ENCODE data around the gene IAH1. TPM values are rescaled to one million over a fixed set of nuclear protein-coding genes. Genes with fewer than 3 reads are reported as not detected.

Gene IAH1
- total and polyA plus RNA-seq, 2 donors from 2014 or later = 52.7 to 97.0 TPM

DNA sequence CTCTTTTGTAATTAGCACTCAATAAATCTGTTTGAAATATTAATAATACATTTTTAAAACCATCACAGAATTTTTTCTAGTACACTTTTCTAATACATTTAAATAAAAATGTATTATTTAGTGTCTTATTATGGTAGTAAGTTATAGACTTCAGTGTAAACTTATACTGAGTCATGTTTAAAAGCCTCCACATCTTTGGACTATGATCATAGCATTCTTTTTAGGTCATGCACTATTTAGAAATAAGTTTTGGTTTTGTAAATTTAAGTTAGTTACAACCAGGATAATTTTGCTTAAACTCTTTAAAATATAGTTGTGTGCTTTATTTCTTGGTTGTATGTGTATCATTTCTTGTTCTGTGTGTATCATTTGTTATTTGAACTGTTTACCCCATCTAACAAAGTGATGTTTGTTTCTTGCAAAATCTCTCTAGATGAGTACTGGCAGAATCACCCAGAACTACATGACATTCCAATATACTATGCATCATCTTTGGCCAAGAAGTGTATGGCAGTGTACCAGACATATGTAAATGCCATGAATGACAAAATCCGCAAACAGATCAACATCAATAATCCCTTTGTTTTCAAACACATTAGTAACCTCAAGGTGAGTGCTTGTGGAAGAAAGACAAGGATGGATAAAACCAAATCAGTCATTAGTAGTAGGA lies 34.2 kb upstream of the IAH1 start:
- no peak overlapping the region for H3K9ac ChIP-seq (ENCODE audit: low read length in 3 of 3)
- DNase-seq = no peak

DNA sequence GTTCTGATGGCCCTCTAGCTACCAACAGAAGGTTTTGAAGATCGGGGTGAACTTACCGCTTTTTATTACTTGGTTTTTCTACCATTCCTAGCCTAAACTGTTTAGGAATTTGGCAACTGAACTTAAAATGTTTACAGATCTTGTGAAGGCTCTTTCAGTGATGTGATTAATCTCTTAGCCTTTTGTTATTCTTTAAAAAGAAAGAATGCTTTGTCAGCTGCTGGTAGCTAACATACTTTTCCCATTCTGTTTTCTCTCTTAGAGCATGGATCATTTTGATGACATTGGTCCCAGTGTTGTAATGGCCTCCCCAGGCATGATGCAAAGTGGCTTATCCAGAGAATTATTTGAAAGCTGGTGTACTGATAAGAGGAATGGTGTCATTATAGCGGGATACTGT lies 32.8 kb upstream of the IAH1 start:
- H3K4me3 ChIP-seq (ENCODE audit: low read length in 3 of 3) = no peak overlapping the region
- DNase-seq (no peak), FAIRE-seq (no peak)
- peaks cover 17 to 42% (median 17%) of the 10 kb centered on the region in 3 donors for H3K36me3 ChIP-seq (ENCODE audit: control insufficient read depth in 2 of 3, insufficient read depth in 3 of 3, low read length in 3 of 3)
- intact Hi-C loops (cut with DNase I) = no loop called here
- H3K4me1 ChIP-seq (ENCODE audit: control insufficient read depth in 2 of 3, insufficient read depth in 2 of 3, low read depth in 1 of 3, low read length in 3 of 3) = no peaks in the 10 kb centered on the region
- TF ChIP-seq, protein P1, sequence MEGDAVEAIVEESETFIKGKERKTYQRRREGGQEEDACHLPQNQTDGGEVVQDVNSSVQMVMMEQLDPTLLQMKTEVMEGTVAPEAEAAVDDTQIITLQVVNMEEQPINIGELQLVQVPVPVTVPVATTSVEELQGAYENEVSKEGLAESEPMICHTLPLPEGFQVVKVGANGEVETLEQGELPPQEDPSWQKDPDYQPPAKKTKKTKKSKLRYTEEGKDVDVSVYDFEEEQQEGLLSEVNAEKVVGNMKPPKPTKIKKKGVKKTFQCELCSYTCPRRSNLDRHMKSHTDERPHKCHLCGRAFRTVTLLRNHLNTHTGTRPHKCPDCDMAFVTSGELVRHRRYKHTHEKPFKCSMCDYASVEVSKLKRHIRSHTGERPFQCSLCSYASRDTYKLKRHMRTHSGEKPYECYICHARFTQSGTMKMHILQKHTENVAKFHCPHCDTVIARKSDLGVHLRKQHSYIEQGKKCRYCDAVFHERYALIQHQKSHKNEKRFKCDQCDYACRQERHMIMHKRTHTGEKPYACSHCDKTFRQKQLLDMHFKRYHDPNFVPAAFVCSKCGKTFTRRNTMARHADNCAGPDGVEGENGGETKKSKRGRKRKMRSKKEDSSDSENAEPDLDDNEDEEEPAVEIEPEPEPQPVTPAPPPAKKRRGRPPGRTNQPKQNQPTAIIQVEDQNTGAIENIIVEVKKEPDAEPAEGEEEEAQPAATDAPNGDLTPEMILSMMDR (IDR thresholded peaks at IDR 0.05; ENCODE audit: borderline replicate concordance, extremely low read depth, insufficient read depth) = no peak
- H3K27me3 ChIP-seq (ENCODE audit: control insufficient read depth, insufficient read depth, low read length) = no peaks in the 10 kb centered on the region
- H3K9ac ChIP-seq (ENCODE audit: low read length in 3 of 3) = no peak overlapping the region
- H3K9me3 ChIP-seq (ENCODE audit: control insufficient read depth in 2 of 3, insufficient read depth in 1 of 3, low read length in 3 of 3) = no peaks in the 10 kb centered on the region
- no peak overlapping the region for H3K27ac ChIP-seq (ENCODE audit: low read depth in 2 of 2, low read length in 2 of 2)

More for the DNA sequence above, 34.2 kb upstream of the IAH1 start:
- no peak for FAIRE-seq
- TF ChIP-seq, protein P1 (IDR thresholded peaks at IDR 0.05; ENCODE audit: borderline replicate concordance, extremely low read depth, insufficient read depth) = no peak
- no peaks in the 10 kb centered on the region for H3K4me1 ChIP-seq (ENCODE audit: control insufficient read depth in 2 of 3, insufficient read depth in 2 of 3, low read depth in 1 of 3, low read length in 3 of 3)
- no peak overlapping the region for H3K27ac ChIP-seq (ENCODE audit: low read depth in 2 of 2, low read length in 2 of 2)
- H3K4me3 ChIP-seq (ENCODE audit: low read length in 3 of 3) = no peak overlapping the region
- no peaks in the 10 kb centered on the region for H3K27me3 ChIP-seq (ENCODE audit: control insufficient read depth, insufficient read depth, low read length)
- H3K36me3 ChIP-seq (ENCODE audit: control insufficient read depth in 2 of 3, insufficient read depth in 3 of 3, low read length in 3 of 3) = peaks cover 17 to 36% (median 20%) of the 10 kb centered on the region in 3 donors
- no peaks in the 10 kb centered on the region for H3K9me3 ChIP-seq (ENCODE audit: control insufficient read depth in 2 of 3, insufficient read depth in 1 of 3, low read length in 3 of 3)
- intact Hi-C loops (cut with DNase I) = no loop called here

DNA sequence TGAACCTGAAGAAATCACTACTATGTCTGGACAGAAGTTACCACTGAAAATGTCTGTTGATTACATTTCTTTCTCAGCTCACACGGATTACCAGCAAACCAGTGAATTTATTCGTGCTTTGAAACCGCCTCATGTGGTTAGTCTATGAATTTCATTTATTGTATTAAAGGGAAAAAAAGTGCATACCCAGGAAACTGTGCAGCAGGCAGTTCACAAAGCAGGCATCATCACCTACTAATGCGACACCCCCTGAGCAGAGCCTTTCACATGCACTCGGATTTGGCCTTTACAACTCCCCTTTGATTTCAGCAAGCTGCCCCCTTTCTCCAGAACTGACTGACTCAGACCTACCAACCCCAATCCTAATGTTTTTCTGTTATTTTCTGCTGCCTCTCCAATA lies 30.8 kb upstream of the IAH1 start:
- FAIRE-seq (no peak), DNase-seq (no peak)
- Histone ChIP-seq H3K4me3 (ENCODE audit: low read length in 3 of 3) (no peak overlapping the region), H3K27ac (ENCODE audit: low read depth in 2 of 2, low read length in 2 of 2) (no peak overlapping the region), H3K36me3 (ENCODE audit: control insufficient read depth in 2 of 3, insufficient read depth in 3 of 3, low read length in 3 of 3) (peaks cover 12 to 32% (median 13%) of the 10 kb centered on the region in 3 donors), H3K27me3 (ENCODE audit: control insufficient read depth, insufficient read depth, low read length) (no peaks in the 10 kb centered on the region), H3K9me3 (ENCODE audit: control insufficient read depth in 2 of 3, insufficient read depth in 1 of 3, low read length in 3 of 3) (no peaks in the 10 kb centered on the region), H3K4me1 (ENCODE audit: control insufficient read depth in 2 of 3, insufficient read depth in 2 of 3, low read depth in 1 of 3, low read length in 3 of 3) (no peaks in the 10 kb centered on the region), H3K9ac (ENCODE audit: low read length in 3 of 3) (no peak overlapping the region)
- TF ChIP-seq, protein P1 (IDR thresholded peaks at IDR 0.05; ENCODE audit: borderline replicate concordance, extremely low read depth, insufficient read depth) = no peak
- intact Hi-C loops (cut with DNase I) = no loop called here
